ENCODE data around the gene ANKH.

ANKH gene

GRCh38 chr5:14912206-14912605, 40.6 kb upstream of the ANKH start:
- Histone ChIP-seq H3K4me3 (no peak overlapping the region), H3K36me3 (ENCODE audit: insufficient read depth, low read length) (no peaks in the 10 kb centered on the region), H3K27ac (no peak overlapping the region), H3K9me3 (ENCODE audit: low read depth, low read length) (no peaks in the 10 kb centered on the region), H3K9ac (ENCODE audit: insufficient read length) (no peak overlapping the region)
- no peak for DNase-seq (ENCODE audit: low read depth, low spot score)
- TF ChIP-seq POLR2AphosphoS5 (IDR thresholded peaks at IDR 0.05; ENCODE audit: borderline replicate concordance, low read depth, low read length) (no peak), FOXP2 (optimal IDR thresholded peaks at IDR 0.05; ENCODE audit: control extremely low read depth, extremely low read length, insufficient read depth) (no peak), EZH2 (IDR thresholded peaks at IDR 0.05) (no peak)

GRCh38 chr5:14909369-14909768, 37.8 kb upstream of the ANKH start:
- no peak overlapping the region for H3K27ac ChIP-seq
- DNase-seq (ENCODE audit: low read depth, low spot score) = no peak

GRCh38 chr5:14908172-14908571, 36.6 kb upstream of the ANKH start:
- no peak overlapping the region for H3K4me3 ChIP-seq
- TF ChIP-seq EZH2 (IDR thresholded peaks at IDR 0.05) (no peak), FOXP2 (optimal IDR thresholded peaks at IDR 0.05; ENCODE audit: control extremely low read depth, extremely low read length, insufficient read depth) (no peak), POLR2AphosphoS5 (IDR thresholded peaks at IDR 0.05; ENCODE audit: borderline replicate concordance, low read depth, low read length) (no peak)
- DNase-seq (ENCODE audit: low read depth, low spot score) = no peak
- no peak overlapping the region for H3K27ac ChIP-seq
- H3K9me3 ChIP-seq (ENCODE audit: low read depth, low read length) = no peaks in the 10 kb centered on the region
- H3K9ac ChIP-seq (ENCODE audit: insufficient read length) = no peak overlapping the region
- no peaks in the 10 kb centered on the region for H3K36me3 ChIP-seq (ENCODE audit: insufficient read depth, low read length)

More at GRCh38 chr5:14909369-14909768, 37.8 kb upstream of the ANKH start:
- Histone ChIP-seq H3K9me3 (ENCODE audit: low read depth, low read length) (no peaks in the 10 kb centered on the region), H3K4me3 (no peak overlapping the region), H3K36me3 (ENCODE audit: insufficient read depth, low read length) (no peaks in the 10 kb centered on the region), H3K9ac (ENCODE audit: insufficient read length) (no peak overlapping the region)
- TF ChIP-seq POLR2AphosphoS5 (IDR thresholded peaks at IDR 0.05; ENCODE audit: borderline replicate concordance, low read depth, low read length) = no peak
- no peak for TF ChIP-seq FOXP2 (optimal IDR thresholded peaks at IDR 0.05; ENCODE audit: control extremely low read depth, extremely low read length, insufficient read depth)
- TF ChIP-seq EZH2 (IDR thresholded peaks at IDR 0.05) = no peak

- DNase-seq (ENCODE audit: low read depth, low spot score) = no peak
- Histone ChIP-seq H3K9ac (ENCODE audit: insufficient read length) (no peak overlapping the region), H3K4me3 (no peak overlapping the region), H3K27ac (no peak overlapping the region), H3K36me3 (ENCODE audit: insufficient read depth, low read length) (no peaks in the 10 kb centered on the region), H3K9me3 (ENCODE audit: low read depth, low read length) (no peaks in the 10 kb centered on the region)
- no peak for TF ChIP-seq FOXP2 (optimal IDR thresholded peaks at IDR 0.05; ENCODE audit: control extremely low read depth, extremely low read length, insufficient read depth)
Measured at GRCh38 chr5:14906628-14907027, 35.0 kb upstream of the ANKH start.

- no peak for DNase-seq (ENCODE audit: low read depth, low spot score)
- no peak for TF ChIP-seq EZH2 (IDR thresholded peaks at IDR 0.05)
- no peak for TF ChIP-seq FOXP2 (optimal IDR thresholded peaks at IDR 0.05; ENCODE audit: control extremely low read depth, extremely low read length, insufficient read depth)
- TF ChIP-seq POLR2AphosphoS5 (IDR thresholded peaks at IDR 0.05; ENCODE audit: borderline replicate concordance, low read depth, low read length) = no peak
- Histone ChIP-seq H3K27ac (no peak overlapping the region), H3K9ac (ENCODE audit: insufficient read length) (no peak overlapping the region), H3K4me3 (no peak overlapping the region), H3K36me3 (ENCODE audit: insufficient read depth, low read length) (no peaks in the 10 kb centered on the region), H3K9me3 (ENCODE audit: low read depth, low read length) (no peaks in the 10 kb centered on the region)
Measured at GRCh38 chr5:14902826-14903560, 31.4 kb upstream of the ANKH start.

- no peak for DNase-seq (ENCODE audit: low read depth, low spot score)
- no peak overlapping the region for H3K27ac ChIP-seq
Measured at GRCh38 chr5:14901462-14902051, 30.0 kb upstream of the ANKH start.

GRCh38 chr5:14900693-14901461, 29.3 kb upstream of the ANKH start:
- Histone ChIP-seq H3K27ac (no peak overlapping the region), H3K4me3 (no peak overlapping the region), H3K9ac (ENCODE audit: insufficient read length) (no peak overlapping the region), H3K9me3 (ENCODE audit: low read depth, low read length) (no peaks in the 10 kb centered on the region), H3K36me3 (ENCODE audit: insufficient read depth, low read length) (no peaks in the 10 kb centered on the region)
- no peak for DNase-seq (ENCODE audit: low read depth, low spot score)
- TF ChIP-seq FOXP2 (optimal IDR thresholded peaks at IDR 0.05; ENCODE audit: control extremely low read depth, extremely low read length, insufficient read depth) (no peak), POLR2AphosphoS5 (IDR thresholded peaks at IDR 0.05; ENCODE audit: borderline replicate concordance, low read depth, low read length) (no peak), EZH2 (IDR thresholded peaks at IDR 0.05) (no peak)

More at GRCh38 chr5:14901462-14902051, 30.0 kb upstream of the ANKH start:
- TF ChIP-seq FOXP2 (optimal IDR thresholded peaks at IDR 0.05; ENCODE audit: control extremely low read depth, extremely low read length, insufficient read depth) (no peak), EZH2 (IDR thresholded peaks at IDR 0.05) (no peak)
- H3K36me3 ChIP-seq (ENCODE audit: insufficient read depth, low read length) = no peaks in the 10 kb centered on the region
- no peaks in the 10 kb centered on the region for H3K9me3 ChIP-seq (ENCODE audit: low read depth, low read length)
- H3K4me3 ChIP-seq = no peak overlapping the region
- no peak overlapping the region for H3K9ac ChIP-seq (ENCODE audit: insufficient read length)

- H3K9me3 ChIP-seq (ENCODE audit: low read depth, low read length) = no peaks in the 10 kb centered on the region
- DNase-seq (ENCODE audit: low read depth, low spot score) = no peak
- TF ChIP-seq FOXP2 (optimal IDR thresholded peaks at IDR 0.05; ENCODE audit: control extremely low read depth, extremely low read length, insufficient read depth) (no peak), EZH2 (IDR thresholded peaks at IDR 0.05) (no peak), POLR2AphosphoS5 (IDR thresholded peaks at IDR 0.05; ENCODE audit: borderline replicate concordance, low read depth, low read length) (no peak)
- H3K4me3 ChIP-seq = no peak overlapping the region
- H3K36me3 ChIP-seq (ENCODE audit: insufficient read depth, low read length) = no peaks in the 10 kb centered on the region
- no peak overlapping the region for H3K9ac ChIP-seq (ENCODE audit: insufficient read length)
- H3K27ac ChIP-seq = no peak overlapping the region
Measured at GRCh38 chr5:14896131-14896530, 24.6 kb upstream of the ANKH start.

Data from SK-N-MC (cell line).